Measurements from ENCODE around the gene TBK1.
"Not testable (repeated sequence)": the region's sequence is repeated elsewhere in the genome, so short reads cannot be mapped to it uniquely, and the experiment has no call there.

The TBK1 gene

GRCh38 chr12:64494998-64495729 lies 43.2 kb downstream of the TBK1 start:
- no peak overlapping the region for H3K4me3 ChIP-seq (ENCODE audit: low read depth, low read length)

GRCh38 chr12:64496839-64497400 lies 45.0 kb downstream of the TBK1 start:
- H3K4me3 ChIP-seq (ENCODE audit: low read depth, low read length): no peak overlapping the region

- no peak overlapping the region for H3K4me3 ChIP-seq (ENCODE audit: low read depth, low read length)
Observed at GRCh38 chr12:64497484-64497883, 45.6 kb downstream of the TBK1 start.

GRCh38 chr12:64497903-64498302 lies 46.0 kb downstream of the TBK1 start:
- no peak overlapping the region for H3K4me3 ChIP-seq (ENCODE audit: low read depth, low read length)

GRCh38 chr12:64500394-64500793 lies 48.5 kb downstream of the TBK1 start:
- no peak overlapping the region for H3K4me3 ChIP-seq (ENCODE audit: low read depth, low read length)

GRCh38 chr12:64501486-64501885 lies 49.6 kb downstream of the TBK1 start:
- H3K4me3 ChIP-seq (ENCODE audit: low read depth, low read length): no peak overlapping the region

- H3K4me3 ChIP-seq (ENCODE audit: low read depth, low read length): no peak overlapping the region
Observed at GRCh38 chr12:64506955-64507354, 55.0 kb downstream of the TBK1 start.

GRCh38 chr12:64510667-64511066 lies 58.7 kb downstream of the TBK1 start:
- no peak overlapping the region for H3K4me3 ChIP-seq (ENCODE audit: low read depth, low read length)

GRCh38 chr12:64518396-64518795 lies 66.5 kb downstream of the TBK1 start:
- H3K4me3 ChIP-seq (ENCODE audit: low read depth, low read length): no peak overlapping the region

GRCh38 chr12:64521833-64522232 lies 69.9 kb downstream of the TBK1 start:
- no peak overlapping the region for H3K4me3 ChIP-seq (ENCODE audit: low read depth, low read length)

GRCh38 chr12:64522316-64522715 lies 70.4 kb downstream of the TBK1 start:
- H3K4me3 ChIP-seq (ENCODE audit: low read depth, low read length): no peak overlapping the region

- no peak overlapping the region for H3K4me3 ChIP-seq (ENCODE audit: low read depth, low read length)
Observed at GRCh38 chr12:64522807-64523206, 70.9 kb downstream of the TBK1 start.

- H3K4me3 ChIP-seq (ENCODE audit: low read depth, low read length): not testable (repeated sequence)
Observed at GRCh38 chr12:64523565-64524444, 71.9 kb downstream of the TBK1 start.

- no peak overlapping the region for H3K4me3 ChIP-seq (ENCODE audit: low read depth, low read length)
Observed at GRCh38 chr12:64525461-64526160, 73.7 kb downstream of the TBK1 start.

GRCh38 chr12:64526859-64527258 lies 74.9 kb downstream of the TBK1 start:
- no peak overlapping the region for H3K4me3 ChIP-seq (ENCODE audit: low read depth, low read length)

GRCh38 chr12:64528616-64529015 lies 76.7 kb downstream of the TBK1 start:
- H3K4me3 ChIP-seq (ENCODE audit: low read depth, low read length): no peak overlapping the region

- H3K4me3 ChIP-seq (ENCODE audit: low read depth, low read length): no peak overlapping the region
Observed at GRCh38 chr12:64530566-64530965, 78.6 kb downstream of the TBK1 start.

- H3K4me3 ChIP-seq (ENCODE audit: low read depth, low read length): no peak overlapping the region
Observed at GRCh38 chr12:64531665-64532334, 79.9 kb downstream of the TBK1 start.

- no peak overlapping the region for H3K4me3 ChIP-seq (ENCODE audit: low read depth, low read length)
Observed at GRCh38 chr12:64532734-64533351, 80.9 kb downstream of the TBK1 start.

- no peak overlapping the region for H3K4me3 ChIP-seq (ENCODE audit: low read depth, low read length)
Observed at GRCh38 chr12:64534672-64535199, 82.8 kb downstream of the TBK1 start.

Data from iPS-11a (cell line).